WTC11 (cell line): ENCODE results near the gene PHAX. TPM values are rescaled to one million over a fixed set of nuclear protein-coding genes. Genes with fewer than 3 reads are reported as not detected.
A peak's percentile ranks its signal among the peaks of the same experiment; 100 is the strongest.

Experiments
- CREB1 ChIP-seq: sonication (generic); formaldehyde crosslinking; IDR thresholded peaks from 2 replicates; pipeline ENCODE4 v1.8.0; 2023; ENCODE audit warnings: mild to moderate bottlenecking, missing genetic modification reagents
- CREM ChIP-seq: sonication (generic); formaldehyde crosslinking; IDR thresholded peaks from 2 replicates; pipeline ENCODE4 v1.8.1; 2022; ENCODE audit warnings: mild to moderate bottlenecking, missing genetic modification reagents, moderate library complexity
- CTCF ChIP-seq: fragments of 200-600 bp; IDR thresholded peaks from 2 replicates; pipeline ENCODE4 v1.8.0; 2022; ENCODE audit warnings: antibody characterized with exemption
- E2F1 ChIP-seq: sonication (generic); formaldehyde crosslinking; IDR thresholded peaks from 2 replicates; pipeline ENCODE4 v1.8.0; 2022; ENCODE audit warnings: mild to moderate bottlenecking, missing genetic modification reagents
- ETV6 ChIP-seq: sonication (generic); formaldehyde crosslinking; IDR thresholded peaks from 2 replicates; pipeline ENCODE4 v1.8.1; 2022; ENCODE audit warnings: mild to moderate bottlenecking, missing genetic modification reagents
- FOXK1 ChIP-seq: sonication (generic); formaldehyde crosslinking; IDR thresholded peaks from 2 replicates; pipeline ENCODE4 v1.8.0; 2022; ENCODE audit warnings: mild to moderate bottlenecking, moderate library complexity, missing genetic modification reagents
- FOXP1 ChIP-seq: sonication (generic); formaldehyde crosslinking; IDR thresholded peaks from 2 replicates; pipeline ENCODE4 v1.8.0; 2022; ENCODE audit warnings: missing genetic modification reagents, mild to moderate bottlenecking, moderate library complexity, borderline replicate concordance
- GRHL2 ChIP-seq: fragments of 250-450 bp; sonication (Bioruptor Pico); IDR thresholded peaks from 2 replicates; pipeline ENCODE4 v1.8.0; 2022; ENCODE audit warnings: mild to moderate bottlenecking, moderate library complexity; ENCODE audit not compliant: insufficient replicate concordance, severe bottlenecking
- JUN ChIP-seq: sonication (generic); formaldehyde crosslinking; IDR thresholded peaks from 2 replicates; pipeline ENCODE4 v1.8.0; 2023; ENCODE audit warnings: mild to moderate bottlenecking, missing genetic modification reagents
- MLX ChIP-seq: sonication (generic); formaldehyde crosslinking; IDR thresholded peaks from 2 replicates; pipeline ENCODE4 v1.8.1; 2023; ENCODE audit warnings: mild to moderate bottlenecking, missing genetic modification reagents, moderate library complexity
- NFE2L1 ChIP-seq: sonication (generic); formaldehyde crosslinking; IDR thresholded peaks from 2 replicates; pipeline ENCODE4 v1.8.1; 2023; ENCODE audit warnings: missing genetic modification reagents
- NR2C2 ChIP-seq: sonication (generic); formaldehyde crosslinking; IDR thresholded peaks from 2 replicates; pipeline ENCODE4 v1.8.0; 2022; ENCODE audit warnings: mild to moderate bottlenecking, missing genetic modification reagents
- SP1 ChIP-seq: sonication (generic); formaldehyde crosslinking; conservative IDR thresholded peaks from 2 replicates; pipeline ENCODE4 v1.8.1; 2022; ENCODE audit warnings: missing genetic modification reagents
- TEAD4 ChIP-seq: sonication (generic); formaldehyde crosslinking; IDR thresholded peaks from 2 replicates; pipeline ENCODE4 v1.8.0; 2022; ENCODE audit warnings: mild to moderate bottlenecking, missing genetic modification reagents
- ZNF219 ChIP-seq: sonication (generic); formaldehyde crosslinking; IDR thresholded peaks from 2 replicates; pipeline ENCODE4 v1.8.0; 2023; ENCODE audit warnings: missing genetic modification reagents, mild to moderate bottlenecking, borderline replicate concordance
- total RNA-seq: library from RNA; stranded (reverse); gene quantifications from 3 replicates; pipeline ENCODE4 v1.2.3, GENCODE V29; 2021
- TF ChIP-seq, protein P1 (sequence below): sonication (generic); formaldehyde crosslinking; IDR thresholded peaks from 2 replicates; pipeline ENCODE4 v1.8.0; 2023; ENCODE audit warnings: missing genetic modification reagents, mild to moderate bottlenecking, borderline replicate concordance
- TF ChIP-seq, protein P2 (sequence below): fragments of 250-450 bp; sonication (Bioruptor Pico); IDR thresholded peaks from 2 replicates; pipeline ENCODE4 v1.9.0; 2021; ENCODE audit warnings: mild to moderate bottlenecking
- TF ChIP-seq, protein P3 (sequence below): sonication (generic); formaldehyde crosslinking; IDR thresholded peaks from 2 replicates; pipeline ENCODE4 v1.8.1; 2023; ENCODE audit warnings: mild to moderate bottlenecking, moderate library complexity, missing genetic modification reagents

The PHAX gene
- total RNA-seq, 1 experiment from 2014 or later, result 58.2 TPM

GRCh38 chr5:126600631-126601511 lies at the start of gene PHAX (continued):
- TF ChIP-seq, protein P1, sequence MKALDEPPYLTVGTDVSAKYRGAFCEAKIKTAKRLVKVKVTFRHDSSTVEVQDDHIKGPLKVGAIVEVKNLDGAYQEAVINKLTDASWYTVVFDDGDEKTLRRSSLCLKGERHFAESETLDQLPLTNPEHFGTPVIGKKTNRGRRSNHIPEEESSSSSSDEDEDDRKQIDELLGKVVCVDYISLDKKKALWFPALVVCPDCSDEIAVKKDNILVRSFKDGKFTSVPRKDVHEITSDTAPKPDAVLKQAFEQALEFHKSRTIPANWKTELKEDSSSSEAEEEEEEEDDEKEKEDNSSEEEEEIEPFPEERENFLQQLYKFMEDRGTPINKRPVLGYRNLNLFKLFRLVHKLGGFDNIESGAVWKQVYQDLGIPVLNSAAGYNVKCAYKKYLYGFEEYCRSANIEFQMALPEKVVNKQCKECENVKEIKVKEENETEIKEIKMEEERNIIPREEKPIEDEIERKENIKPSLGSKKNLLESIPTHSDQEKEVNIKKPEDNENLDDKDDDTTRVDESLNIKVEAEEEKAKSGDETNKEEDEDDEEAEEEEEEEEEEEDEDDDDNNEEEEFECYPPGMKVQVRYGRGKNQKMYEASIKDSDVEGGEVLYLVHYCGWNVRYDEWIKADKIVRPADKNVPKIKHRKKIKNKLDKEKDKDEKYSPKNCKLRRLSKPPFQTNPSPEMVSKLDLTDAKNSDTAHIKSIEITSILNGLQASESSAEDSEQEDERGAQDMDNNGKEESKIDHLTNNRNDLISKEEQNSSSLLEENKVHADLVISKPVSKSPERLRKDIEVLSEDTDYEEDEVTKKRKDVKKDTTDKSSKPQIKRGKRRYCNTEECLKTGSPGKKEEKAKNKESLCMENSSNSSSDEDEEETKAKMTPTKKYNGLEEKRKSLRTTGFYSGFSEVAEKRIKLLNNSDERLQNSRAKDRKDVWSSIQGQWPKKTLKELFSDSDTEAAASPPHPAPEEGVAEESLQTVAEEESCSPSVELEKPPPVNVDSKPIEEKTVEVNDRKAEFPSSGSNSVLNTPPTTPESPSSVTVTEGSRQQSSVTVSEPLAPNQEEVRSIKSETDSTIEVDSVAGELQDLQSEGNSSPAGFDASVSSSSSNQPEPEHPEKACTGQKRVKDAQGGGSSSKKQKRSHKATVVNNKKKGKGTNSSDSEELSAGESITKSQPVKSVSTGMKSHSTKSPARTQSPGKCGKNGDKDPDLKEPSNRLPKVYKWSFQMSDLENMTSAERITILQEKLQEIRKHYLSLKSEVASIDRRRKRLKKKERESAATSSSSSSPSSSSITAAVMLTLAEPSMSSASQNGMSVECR (CRISPR knock-in tag), result peak; percentile 69; the same call in 1 of the 2 replicates
- no peak for TF ChIP-seq GRHL2 (CRISPR knock-in tag)
- peak; percentile 91 for TF ChIP-seq FOXP1 (CRISPR knock-in tag)
- TF ChIP-seq ETV6 (CRISPR knock-in tag), result peak; percentile 88
- no peak for TF ChIP-seq CREB1
- 0 out of 2 replicates have a peak, but pooled peaks have one; percentile 30 for TF ChIP-seq NFE2L1
- peak; percentile 62 for TF ChIP-seq NR2C2 (CRISPR knock-in tag)
- TF ChIP-seq FOXK1 (CRISPR knock-in tag), result peak; percentile 93
- TF ChIP-seq TEAD4 (CRISPR knock-in tag), result 0 out of 2 replicates have a peak, but pooled peaks have one; percentile 61
- peak; percentile 86; the same call in 1 of the 2 replicates for TF ChIP-seq JUN (CRISPR knock-in tag)
- TF ChIP-seq E2F1 (CRISPR knock-in tag), result peak; percentile 36; the same call in 1 of the 2 replicates
- 0 out of 2 replicates have a peak, but pooled peaks have one; percentile 54 for TF ChIP-seq MLX (CRISPR knock-in tag)
- TF ChIP-seq SP1, result peak; percentile 67
- TF ChIP-seq ZNF219 (CRISPR knock-in tag), result no peak
- TF ChIP-seq, protein P2, sequence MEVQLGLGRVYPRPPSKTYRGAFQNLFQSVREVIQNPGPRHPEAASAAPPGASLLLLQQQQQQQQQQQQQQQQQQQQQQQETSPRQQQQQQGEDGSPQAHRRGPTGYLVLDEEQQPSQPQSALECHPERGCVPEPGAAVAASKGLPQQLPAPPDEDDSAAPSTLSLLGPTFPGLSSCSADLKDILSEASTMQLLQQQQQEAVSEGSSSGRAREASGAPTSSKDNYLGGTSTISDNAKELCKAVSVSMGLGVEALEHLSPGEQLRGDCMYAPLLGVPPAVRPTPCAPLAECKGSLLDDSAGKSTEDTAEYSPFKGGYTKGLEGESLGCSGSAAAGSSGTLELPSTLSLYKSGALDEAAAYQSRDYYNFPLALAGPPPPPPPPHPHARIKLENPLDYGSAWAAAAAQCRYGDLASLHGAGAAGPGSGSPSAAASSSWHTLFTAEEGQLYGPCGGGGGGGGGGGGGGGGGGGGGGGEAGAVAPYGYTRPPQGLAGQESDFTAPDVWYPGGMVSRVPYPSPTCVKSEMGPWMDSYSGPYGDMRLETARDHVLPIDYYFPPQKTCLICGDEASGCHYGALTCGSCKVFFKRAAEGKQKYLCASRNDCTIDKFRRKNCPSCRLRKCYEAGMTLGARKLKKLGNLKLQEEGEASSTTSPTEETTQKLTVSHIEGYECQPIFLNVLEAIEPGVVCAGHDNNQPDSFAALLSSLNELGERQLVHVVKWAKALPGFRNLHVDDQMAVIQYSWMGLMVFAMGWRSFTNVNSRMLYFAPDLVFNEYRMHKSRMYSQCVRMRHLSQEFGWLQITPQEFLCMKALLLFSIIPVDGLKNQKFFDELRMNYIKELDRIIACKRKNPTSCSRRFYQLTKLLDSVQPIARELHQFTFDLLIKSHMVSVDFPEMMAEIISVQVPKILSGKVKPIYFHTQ (CRISPR knock-in tag), result no peak
- TF ChIP-seq CTCF, result peak; percentile 24; the same call in 1 of the 2 replicates
- peak; percentile 62 for TF ChIP-seq CREM
- TF ChIP-seq, protein P3, sequence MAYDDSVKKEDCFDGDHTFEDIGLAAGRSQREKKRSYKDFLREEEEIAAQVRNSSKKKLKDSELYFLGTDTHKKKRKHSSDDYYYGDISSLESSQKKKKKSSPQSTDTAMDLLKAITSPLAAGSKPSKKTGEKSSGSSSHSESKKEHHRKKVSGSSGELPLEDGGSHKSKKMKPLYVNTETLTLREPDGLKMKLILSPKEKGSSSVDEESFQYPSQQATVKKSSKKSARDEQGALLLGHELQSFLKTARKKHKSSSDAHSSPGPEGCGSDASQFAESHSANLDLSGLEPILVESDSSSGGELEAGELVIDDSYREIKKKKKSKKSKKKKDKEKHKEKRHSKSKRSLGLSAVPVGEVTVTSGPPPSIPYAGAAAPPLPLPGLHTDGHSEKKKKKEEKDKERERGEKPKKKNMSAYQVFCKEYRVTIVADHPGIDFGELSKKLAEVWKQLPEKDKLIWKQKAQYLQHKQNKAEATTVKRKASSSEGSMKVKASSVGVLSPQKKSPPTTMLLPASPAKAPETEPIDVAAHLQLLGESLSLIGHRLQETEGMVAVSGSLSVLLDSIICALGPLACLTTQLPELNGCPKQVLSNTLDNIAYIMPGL, result peak; percentile 99
